ENCODE measurements around the gene NME9.

The NME9 gene

DNA sequence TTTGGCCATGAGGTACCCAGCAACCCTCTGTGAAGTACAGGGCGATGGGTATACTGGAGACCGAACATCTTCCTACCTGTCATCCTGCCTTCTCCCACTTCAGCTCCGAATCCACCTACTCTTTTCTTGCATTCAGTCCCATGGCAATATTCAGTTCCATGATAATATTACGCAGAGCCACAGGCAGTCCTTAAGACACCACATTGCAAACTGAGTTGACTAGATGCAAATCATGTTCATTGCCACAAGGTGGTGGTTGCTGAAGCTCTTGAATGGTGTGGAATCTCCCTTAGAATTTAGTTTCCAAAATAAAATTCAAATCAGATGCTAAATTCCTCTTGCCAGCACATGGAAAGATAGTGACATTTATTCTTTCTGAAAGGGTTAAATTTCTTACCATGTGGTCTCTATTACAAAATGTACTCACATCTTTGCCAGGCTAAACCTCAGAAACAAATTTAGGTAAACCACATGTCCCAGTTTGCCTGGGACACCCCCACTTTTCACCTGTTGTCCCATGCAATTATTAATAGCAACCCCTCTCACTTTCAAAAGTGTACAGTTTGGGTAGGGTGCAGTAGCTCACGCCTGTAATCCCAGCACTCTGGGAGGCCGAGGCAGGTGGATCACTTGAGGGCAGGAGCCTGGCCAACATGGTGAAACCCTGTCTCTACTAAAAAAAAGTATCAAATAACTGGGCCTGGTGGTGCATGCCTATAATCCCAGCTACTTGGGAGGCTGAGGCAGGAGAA is 1.7 kb upstream of the NME9 start:
- no peak for DNase-seq

GRCh38 chr3:138329984-138330293 is 288 bp upstream of the NME9 start:
- no peak for DNase-seq

- peak; percentile 27 for DNase-seq
Observed at GRCh38 chr3:138328341-138328740, 1.3 kb downstream of the NME9 start.

DNA sequence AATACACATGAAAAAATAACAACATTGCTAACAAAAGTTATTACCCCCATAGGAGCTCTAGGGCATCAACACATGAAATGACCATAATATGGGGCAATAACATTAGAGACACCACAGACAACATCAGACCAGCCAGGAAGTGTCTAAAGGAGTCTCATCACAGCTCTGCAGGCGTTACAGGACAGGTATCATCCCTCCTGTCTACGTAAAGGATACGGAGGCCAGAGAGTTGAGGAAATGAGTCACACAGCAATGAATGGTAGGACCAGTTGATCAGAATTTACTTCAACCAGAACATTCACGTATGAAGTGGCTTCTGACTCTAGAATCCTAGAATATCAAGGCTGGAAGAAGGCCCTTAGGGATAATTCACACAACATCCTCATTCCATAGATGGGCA is 1.8 kb downstream of the NME9 start:
- no peak for DNase-seq

- no peak for DNase-seq
Observed at GRCh38 chr3:138326866-138327595, 2.6 kb downstream of the NME9 start.

- peak; percentile 27 for DNase-seq
Observed at GRCh38 chr3:138325990-138326389, 3.7 kb downstream of the NME9 start.

- DNase-seq, result no peak
Observed at GRCh38 chr3:138323971-138324370, 5.7 kb downstream of the NME9 start.

DNA sequence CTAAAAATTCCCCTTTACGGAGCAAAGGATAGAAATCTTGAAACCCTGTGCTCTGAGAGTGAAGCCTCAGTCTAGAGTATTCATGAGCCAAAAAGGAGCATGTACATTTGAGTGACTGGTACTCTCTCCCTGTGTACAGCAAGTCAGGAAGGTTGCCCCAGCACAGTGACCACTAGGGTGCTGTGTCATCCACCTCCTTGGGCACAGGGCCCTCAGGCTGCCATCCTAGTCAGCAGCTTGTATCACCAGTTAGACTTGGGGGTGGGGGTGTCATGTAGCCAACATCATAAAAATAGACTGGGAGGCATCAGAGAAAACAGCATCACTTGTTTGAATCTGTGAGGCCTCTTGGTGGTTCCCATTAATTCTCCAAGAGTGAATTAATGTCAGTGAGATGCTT is 12.0 kb downstream of the NME9 start:
- DNase-seq, result no peak

DNA sequence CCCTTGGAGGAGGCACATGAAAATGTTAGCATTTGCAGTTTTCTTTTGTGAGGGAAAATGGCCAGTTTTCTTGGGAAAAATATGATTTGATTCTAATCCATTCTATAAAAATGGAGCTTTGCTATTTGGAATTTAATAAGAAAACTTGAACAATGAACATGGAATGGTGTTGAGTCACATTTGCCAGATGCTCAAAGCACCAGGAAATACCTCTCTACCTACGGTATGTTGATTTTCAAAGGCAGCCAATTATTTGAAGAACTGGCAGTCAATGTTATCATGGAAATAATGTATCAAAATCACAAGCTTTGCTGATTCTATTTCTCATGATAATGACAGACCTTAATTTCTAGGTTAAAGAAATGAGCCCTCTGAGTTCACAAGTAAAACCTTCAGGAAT is 14.9 kb downstream of the NME9 start:
- peak; percentile 41 for DNase-seq

DNA sequence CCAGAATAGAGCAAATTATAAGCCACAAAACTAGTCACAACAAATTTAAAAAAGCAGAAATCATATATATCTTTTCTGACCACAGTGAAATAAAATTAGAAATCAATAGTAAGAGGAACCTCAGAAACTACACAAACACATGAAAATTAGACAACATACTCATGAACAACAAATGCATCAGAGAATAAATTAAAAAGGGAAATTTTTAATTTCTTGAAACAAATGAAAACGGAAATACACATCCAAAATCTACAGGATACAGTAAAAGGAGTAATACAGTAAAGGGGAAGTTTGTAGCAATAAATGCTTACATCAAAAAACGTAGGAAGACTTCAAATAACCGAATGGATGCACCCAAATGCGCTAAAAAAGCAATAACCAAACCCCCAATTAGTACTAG is 19.2 kb downstream of the NME9 start:
- DNase-seq, result no peak

DNA sequence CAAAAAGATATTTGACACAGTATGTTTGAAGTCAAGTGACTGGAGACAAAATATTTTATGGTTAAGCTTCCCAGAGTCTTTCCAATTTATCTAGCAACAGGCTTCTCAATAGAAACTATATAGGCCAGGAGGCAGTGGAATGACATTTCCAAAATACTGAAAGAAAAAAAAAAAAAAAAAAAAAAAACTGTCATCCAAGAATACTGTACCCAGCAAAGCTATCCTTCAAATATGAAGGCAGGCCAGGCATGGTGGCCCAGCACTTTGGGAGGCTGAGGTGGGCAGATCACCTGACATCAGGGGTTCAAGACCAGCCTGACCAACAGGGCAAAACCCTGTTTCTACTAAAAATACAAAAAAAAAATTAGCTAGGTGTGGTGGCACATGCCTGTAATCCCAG is 20.9 kb downstream of the NME9 start:
- no peak for DNase-seq

- DNase-seq, result no peak
Observed at GRCh38 chr3:138307899-138308298, 21.8 kb downstream of the NME9 start.

DNA sequence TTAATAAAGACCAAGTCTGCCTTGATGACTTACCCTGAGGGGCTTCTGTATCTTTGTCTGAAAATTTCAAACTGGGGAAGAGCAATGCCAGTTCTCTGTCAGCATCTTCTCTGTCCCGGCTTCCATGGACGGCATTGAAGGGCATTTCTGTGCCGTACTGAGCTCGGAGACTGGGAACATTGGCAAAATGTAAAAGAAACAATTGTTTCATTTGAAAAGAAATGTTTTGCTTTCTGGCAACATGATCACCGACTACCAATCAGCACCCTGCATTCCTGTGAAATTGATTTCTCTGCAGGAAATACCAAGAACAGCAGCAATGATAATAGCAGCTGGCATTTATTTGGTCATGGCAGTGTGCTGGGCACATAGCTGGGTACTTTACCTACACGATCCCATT is 26.2 kb downstream of the NME9 start:
- DNase-seq, result no peak

- DNase-seq, result no peak
Observed at GRCh38 chr3:138300647-138301046, 29.0 kb downstream of the NME9 start.

- no peak for DNase-seq
Observed at GRCh38 chr3:138297876-138298275, 31.8 kb downstream of the NME9 start.

DNA sequence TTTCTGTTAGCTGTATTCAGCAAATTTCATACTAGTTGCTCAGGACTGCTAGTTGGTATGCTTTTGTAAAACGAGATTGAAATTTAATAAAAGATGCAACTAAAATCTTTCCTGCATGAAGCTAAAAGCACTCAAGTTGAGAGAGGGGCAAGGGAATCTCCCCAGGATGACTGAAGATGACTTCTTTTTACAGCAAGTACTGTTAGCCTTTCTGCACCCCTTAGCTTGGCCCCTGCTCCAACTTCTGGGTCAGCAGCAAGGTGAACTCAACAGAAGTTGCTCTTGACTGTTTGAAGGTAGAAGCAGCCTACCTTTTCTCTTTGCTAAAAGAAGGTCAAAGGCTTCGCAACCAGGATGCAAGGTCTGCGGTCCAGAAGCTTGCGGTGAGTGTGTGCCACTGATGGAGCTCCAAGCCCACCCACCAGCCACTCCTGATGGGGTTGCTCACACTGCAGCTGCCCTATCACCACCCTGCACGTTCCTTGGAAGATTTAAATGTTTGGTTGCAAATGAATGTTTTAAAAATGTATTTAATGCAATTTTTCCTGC is 32.5 kb downstream of the NME9 start:
- DNase-seq, result no peak

DNA sequence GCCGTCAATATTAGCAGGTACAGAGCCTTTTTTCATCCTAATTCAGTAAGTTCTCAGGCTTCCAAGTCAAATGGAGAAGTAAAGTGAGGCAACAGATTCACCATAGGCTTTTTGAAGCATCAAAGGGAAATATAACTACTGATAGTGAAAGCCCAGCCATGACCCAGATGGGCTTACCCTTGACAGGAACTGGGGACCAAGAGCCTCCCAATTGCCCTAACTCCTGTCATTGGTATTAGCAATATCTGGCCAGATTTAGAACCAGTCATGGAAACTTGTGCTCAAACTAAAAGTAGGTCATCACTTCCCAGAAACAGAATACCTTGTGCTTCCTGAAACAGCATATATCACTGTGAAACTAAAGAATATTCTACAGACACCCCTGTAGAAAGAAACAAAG is 33.0 kb downstream of the NME9 start:
- DNase-seq, result no peak

DNA sequence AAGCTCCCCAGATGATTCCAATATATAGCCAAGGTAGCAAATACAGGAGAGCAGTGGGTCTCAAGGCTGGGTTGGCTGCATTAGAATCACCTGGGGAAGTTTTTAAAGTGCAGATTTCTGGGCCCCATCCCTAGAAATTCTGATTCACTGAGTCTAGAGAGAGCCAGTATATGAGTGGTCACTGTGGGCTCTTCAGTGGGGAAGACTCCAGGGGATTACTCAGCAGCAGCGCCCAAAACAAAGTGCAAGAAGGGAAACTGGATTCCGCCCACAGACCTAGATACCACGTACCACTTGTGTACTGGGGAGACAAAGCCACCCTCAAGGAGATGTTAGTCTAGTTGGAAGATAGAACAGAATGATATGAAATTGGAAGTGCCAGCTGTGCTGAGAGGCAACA is 40.0 kb downstream of the NME9 start:
- DNase-seq, result no peak

- DNase-seq, result no peak
Observed at GRCh38 chr3:138289260-138289659, 40.4 kb downstream of the NME9 start.

DNA sequence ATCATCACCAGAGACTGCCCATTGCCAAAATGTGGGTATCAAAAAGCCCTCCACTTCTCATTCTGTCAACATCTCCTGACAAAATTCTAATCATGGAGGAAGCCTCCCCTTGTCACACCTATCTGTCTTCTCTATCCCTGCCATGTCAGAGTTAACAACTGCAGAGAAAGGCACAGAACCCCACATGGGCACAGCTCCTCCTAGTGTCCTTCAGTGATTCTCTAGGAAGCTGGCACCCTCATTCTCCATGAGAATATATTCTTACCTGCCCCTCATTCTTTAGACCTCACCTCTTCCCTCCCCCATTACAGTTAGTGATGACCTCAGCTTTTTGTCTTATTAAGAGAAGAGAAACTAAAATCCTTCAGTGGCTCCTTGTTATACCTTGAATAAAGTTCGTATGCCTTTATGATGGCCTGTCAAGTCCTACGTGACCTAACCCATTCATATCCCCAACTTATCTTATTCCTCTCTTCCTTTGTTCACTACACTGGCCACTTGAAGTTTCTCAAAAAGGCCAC is 44.6 kb downstream of the NME9 start:
- no peak for DNase-seq

GRCh38 chr3:138284079-138284478 is 45.6 kb downstream of the NME9 start:
- DNase-seq, result no peak

- DNase-seq, result no peak
Observed at GRCh38 chr3:138282836-138283235, 46.8 kb downstream of the NME9 start.

DNA sequence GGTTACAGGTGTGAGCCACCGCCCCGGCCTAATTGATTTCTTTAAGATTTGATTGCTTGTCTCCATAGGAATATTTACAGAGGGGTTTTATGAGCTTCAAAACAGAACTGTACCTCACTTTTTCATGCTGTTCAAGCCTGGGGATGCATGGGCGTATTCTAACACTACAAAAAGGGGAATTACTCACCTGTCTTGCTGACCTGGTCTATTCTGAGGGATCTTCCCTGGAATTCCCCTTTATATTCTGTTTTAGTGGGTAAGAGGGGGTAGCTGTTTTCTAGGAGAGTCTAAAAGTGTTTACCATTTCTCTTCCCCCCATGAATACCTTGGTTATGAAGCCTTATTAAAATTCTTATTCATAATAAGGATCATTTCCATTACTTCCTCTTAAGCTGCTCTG is 48.1 kb downstream of the NME9 start:
- DNase-seq, result no peak

GRCh38 chr3:138271189-138271794 is 58.4 kb downstream of the NME9 start:
- DNase-seq, result no peak
